ENCODE data around the gene PEX16.

Gene PEX16

GRCh38 chr11:45887587-45887986 is 30.1 kb downstream of the PEX16 start:
- DNase-seq: no peak
- Mint-ChIP-seq H3K36me3 (ENCODE audit: low read depth) (no peaks in the 10 kb centered on the region), H3K9me3 (no peaks in the 10 kb centered on the region)

GRCh38 chr11:45886816-45887520 is 30.7 kb downstream of the PEX16 start:
- DNase-seq: no peak
- Mint-ChIP-seq H3K27me3 (no peaks in the 10 kb centered on the region), H3K4me1 (ENCODE audit: low read depth) (peaks cover 9% of the 10 kb centered on the region), H3K9me3 (no peaks in the 10 kb centered on the region), H3K36me3 (ENCODE audit: low read depth) (peaks cover 5% of the 10 kb centered on the region), H3K4me3 (no peak overlapping the region), H3K27ac (no peak overlapping the region)

More at GRCh38 chr11:45887587-45887986, 30.1 kb downstream of the PEX16 start:
- no peaks in the 10 kb centered on the region for H3K27me3 Mint-ChIP-seq
- peaks cover 9% of the 10 kb centered on the region for H3K4me1 Mint-ChIP-seq (ENCODE audit: low read depth)
- no peak overlapping the region for H3K27ac Mint-ChIP-seq
- no peak overlapping the region for H3K4me3 Mint-ChIP-seq

- H3K27ac Mint-ChIP-seq: no peak overlapping the region
- DNase-seq: no peak
- H3K4me3 Mint-ChIP-seq: peak overlapping the region; percentile 35
- peaks cover 9% of the 10 kb centered on the region for H3K4me1 Mint-ChIP-seq (ENCODE audit: low read depth)
- H3K36me3 Mint-ChIP-seq (ENCODE audit: low read depth): peaks cover 14% of the 10 kb centered on the region
- no peaks in the 10 kb centered on the region for H3K9me3 Mint-ChIP-seq
- H3K27me3 Mint-ChIP-seq: no peaks in the 10 kb centered on the region
These were observed 31.6 kb downstream of the PEX16 start for GRCh38 chr11:45885921-45886721.

- Mint-ChIP-seq H3K27ac (no peak within 1 kb of the TSS), H3K36me3 (ENCODE audit: low read depth) (peaks cover 21% of the 10 kb centered on the region), H3K4me1 (ENCODE audit: low read depth) (peaks cover 9% of the 10 kb centered on the region), H3K4me3 (peak within 1 kb of the TSS; percentile 72), H3K9me3 (no peaks in the 10 kb centered on the region), H3K27me3 (no peaks in the 10 kb centered on the region)
- DNase-seq: peak; percentile 76
These were observed 32.3 kb downstream of the PEX16 start, which contains the start of gene MAPK8IP1 for GRCh38 chr11:45885274-45885920. Gene MAPK8IP1 (plus strand): TSS chr11:45885651. CDS start chr11:45885821, 170 bp downstream.

GRCh38 chr11:45884596-45885185 is 33.0 kb downstream of the PEX16 start:
- peaks cover 9% of the 10 kb centered on the region for H3K4me1 Mint-ChIP-seq (ENCODE audit: low read depth)
- H3K36me3 Mint-ChIP-seq (ENCODE audit: low read depth): peaks cover 28% of the 10 kb centered on the region
- H3K9me3 Mint-ChIP-seq: no peaks in the 10 kb centered on the region
- H3K27me3 Mint-ChIP-seq: no peaks in the 10 kb centered on the region
- H3K4me3 Mint-ChIP-seq: peak overlapping the region; percentile 72
- DNase-seq: no peak
- no peak overlapping the region for H3K27ac Mint-ChIP-seq

- Mint-ChIP-seq H3K36me3 (ENCODE audit: low read depth) (peaks cover 52% of the 10 kb centered on the region), H3K27me3 (no peaks in the 10 kb centered on the region), H3K9me3 (no peaks in the 10 kb centered on the region), H3K27ac (no peak overlapping the region), H3K4me1 (ENCODE audit: low read depth) (peaks cover 9% of the 10 kb centered on the region), H3K4me3 (no peak overlapping the region)
- no peak for DNase-seq
These were observed 35.8 kb downstream of the PEX16 start for GRCh38 chr11:45881708-45882368.

- no peak for DNase-seq
- no peak overlapping the region for H3K27ac Mint-ChIP-seq
- H3K36me3 Mint-ChIP-seq (ENCODE audit: low read depth): peaks cover 60% of the 10 kb centered on the region
- H3K4me3 Mint-ChIP-seq: no peak overlapping the region
- H3K4me1 Mint-ChIP-seq (ENCODE audit: low read depth): peaks cover 9% of the 10 kb centered on the region
- no peaks in the 10 kb centered on the region for H3K9me3 Mint-ChIP-seq
- no peaks in the 10 kb centered on the region for H3K27me3 Mint-ChIP-seq
These were observed 36.7 kb downstream of the PEX16 start for GRCh38 chr11:45880772-45881570.

- peaks cover 7% of the 10 kb centered on the region for H3K4me1 Mint-ChIP-seq (ENCODE audit: low read depth)
- no peak overlapping the region for H3K4me3 Mint-ChIP-seq
- H3K36me3 Mint-ChIP-seq (ENCODE audit: low read depth): peaks cover 70% of the 10 kb centered on the region
- H3K9me3 Mint-ChIP-seq: no peaks in the 10 kb centered on the region
- no peaks in the 10 kb centered on the region for H3K27me3 Mint-ChIP-seq
- no peak for DNase-seq
- no peak overlapping the region for H3K27ac Mint-ChIP-seq
These were observed 37.6 kb downstream of the PEX16 start for GRCh38 chr11:45879803-45880686.

GRCh38 chr11:45877845-45878244 is 39.8 kb downstream of the PEX16 start:
- no peaks in the 10 kb centered on the region for H3K4me1 Mint-ChIP-seq (ENCODE audit: low read depth)
- no peak overlapping the region for H3K4me3 Mint-ChIP-seq
- DNase-seq: no peak
- H3K9me3 Mint-ChIP-seq: no peaks in the 10 kb centered on the region
- H3K27ac Mint-ChIP-seq: no peak overlapping the region
- H3K27me3 Mint-ChIP-seq: no peaks in the 10 kb centered on the region
- peaks cover 89% of the 10 kb centered on the region for H3K36me3 Mint-ChIP-seq (ENCODE audit: low read depth)

GRCh38 chr11:45877221-45877620 is 40.5 kb downstream of the PEX16 start:
- Mint-ChIP-seq H3K27me3 (no peaks in the 10 kb centered on the region), H3K4me3 (no peak overlapping the region), H3K36me3 (ENCODE audit: low read depth) (peaks cover 91% of the 10 kb centered on the region), H3K4me1 (ENCODE audit: low read depth) (no peaks in the 10 kb centered on the region), H3K9me3 (no peaks in the 10 kb centered on the region), H3K27ac (no peak overlapping the region)
- DNase-seq: no peak

GRCh38 chr11:45876401-45876800 is 41.3 kb downstream of the PEX16 start:
- Mint-ChIP-seq H3K4me1 (ENCODE audit: low read depth) (no peaks in the 10 kb centered on the region), H3K27ac (no peak overlapping the region), H3K9me3 (no peaks in the 10 kb centered on the region), H3K4me3 (no peak overlapping the region), H3K36me3 (ENCODE audit: low read depth) (peaks cover 90% of the 10 kb centered on the region), H3K27me3 (no peaks in the 10 kb centered on the region)
- DNase-seq: no peak

GRCh38 chr11:45872651-45873356 is 44.9 kb downstream of the PEX16 start:
- no peak for DNase-seq
- Mint-ChIP-seq H3K27ac (no peak overlapping the region), H3K9me3 (no peaks in the 10 kb centered on the region), H3K4me1 (ENCODE audit: low read depth) (no peaks in the 10 kb centered on the region), H3K36me3 (ENCODE audit: low read depth) (peaks cover 93% of the 10 kb centered on the region), H3K4me3 (no peak overlapping the region), H3K27me3 (no peaks in the 10 kb centered on the region)

Measured in activated T-cell treated with anti-CD3 and anti-CD28 coated beads, Interleukin-2, amount 50 U/mL, for 24 hours (primary cell).